Endothelial cell of umbilical vein (primary cell): ENCODE measurements around the gene NUPR2.

Experiments used
- CTCF ChIP-seq, 2 donors: IDR thresholded peaks; 1 replicate in 1 of 2; 2 replicates in 1 of 2; pipeline ENCODE4 v1.5.1; 2011; ENCODE audit warnings: low read length in 2 of 2, mild to moderate bottlenecking in 2 of 2, moderate library complexity in 2 of 2, control low read depth in 1 of 2, inconsistent platforms in 1 of 2, low read depth in 1 of 2; ENCODE audit not compliant: insufficient read depth in 1 of 2; ENCODE audit errors: extremely low read depth in 1 of 2
- MYC ChIP-seq: IDR thresholded peaks from one replicate; pipeline ENCODE4 v1.6.1; 2011; ENCODE audit warnings: mild to moderate bottlenecking, low read depth, low read length
- POLR2A ChIP-seq: IDR thresholded peaks from 2 replicates; pipeline ENCODE4 v1.6.1; 2012; ENCODE audit warnings: low read depth, mild to moderate bottlenecking, control low read depth, low read length
- POLR2AphosphoS5 ChIP-seq: IDR thresholded peaks from 2 replicates; pipeline ENCODE4 v1.6.1; 2012; ENCODE audit warnings: low read depth, mild to moderate bottlenecking, control low read depth, low read length, moderate library complexity; ENCODE audit not compliant: insufficient read depth

GRCh38 chr7:56157238-56157790 lies 41.1 kb upstream of the NUPR2 start:
- TF ChIP-seq CTCF (IDR thresholded peaks at IDR 0.05; ENCODE audit: extremely low read depth in 1 of 2, insufficient read depth in 1 of 2, low read depth in 1 of 2, low read length in 2 of 2) (no peak), POLR2AphosphoS5 (no peak), POLR2A (no peak), MYC (no peak)
